NCI-H1436 treated with DMSO at 0.1 percent for 48 hours (cell line): ENCODE results near the gene SNED1.

ENCODE experiments used
- DNase-seq: peaks from one replicate; lab custom pipeline; 2025; lab: John Stamatoyannopoulos, UW

Gene SNED1

DNA sequence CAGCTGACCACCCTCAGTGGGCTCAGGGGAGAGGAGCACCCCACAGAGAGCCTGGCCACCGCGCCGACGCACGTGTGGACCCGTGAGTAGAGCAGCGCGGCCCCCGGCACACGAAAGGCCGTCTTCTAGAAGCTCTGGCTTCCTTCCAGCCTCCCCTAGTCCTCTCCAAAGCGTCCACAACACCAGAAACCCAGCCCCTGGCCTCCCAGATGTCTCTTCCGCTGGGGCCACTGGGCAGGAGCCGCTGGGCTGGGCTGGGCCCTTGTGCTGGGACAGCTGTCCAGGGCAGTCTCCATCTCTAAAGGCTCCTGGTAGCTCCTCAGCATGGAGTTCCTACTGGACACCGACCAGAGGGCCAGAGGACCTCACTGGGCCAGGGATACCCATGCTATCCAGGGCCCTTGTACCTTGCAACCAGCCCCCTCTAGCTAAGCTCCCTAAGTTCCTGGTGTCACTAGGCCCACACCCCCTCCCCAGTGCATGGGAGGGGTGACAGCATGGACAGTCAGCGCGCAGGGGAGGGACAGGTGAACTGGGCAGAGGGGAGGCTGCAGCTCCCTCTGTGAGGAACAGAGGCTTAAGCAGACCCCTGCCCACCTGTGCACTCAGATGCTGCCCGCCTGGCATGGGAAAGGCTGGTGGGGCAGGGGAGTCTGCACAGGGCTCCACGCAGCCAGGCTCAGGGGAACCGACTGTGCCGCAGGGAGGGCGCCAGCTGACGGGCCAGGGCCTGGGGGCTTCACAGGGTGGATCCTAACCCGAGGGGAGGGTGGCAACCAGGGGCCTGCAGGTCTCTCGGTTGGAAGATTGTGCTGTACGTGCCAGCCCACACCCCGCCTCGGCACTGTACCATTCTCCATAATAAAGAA lies 70.8 kb downstream of the SNED1 start:
- DNase-seq = no peak

DNA sequence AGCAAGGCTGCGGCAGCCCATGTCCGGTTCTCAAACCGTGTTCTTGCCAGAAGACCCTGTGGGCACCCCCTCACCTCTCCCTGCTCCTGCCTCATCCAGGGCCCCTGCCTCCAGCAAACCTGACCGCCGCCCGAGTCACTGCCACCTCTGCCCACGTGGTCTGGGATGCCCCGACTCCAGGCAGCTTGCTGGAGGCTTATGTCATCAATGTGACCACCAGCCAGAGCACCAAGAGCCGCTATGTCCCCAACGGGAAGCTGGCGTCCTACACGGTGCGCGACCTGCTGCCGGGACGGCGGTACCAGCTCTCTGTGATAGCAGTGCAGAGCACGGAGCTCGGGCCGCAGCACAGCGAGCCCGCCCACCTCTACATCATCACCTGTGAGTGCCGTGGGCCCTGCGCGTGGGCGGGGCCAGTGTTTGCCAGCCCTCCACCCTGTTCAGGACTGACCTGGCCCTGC lies 71.4 kb downstream of the SNED1 start:
- DNase-seq = no peak

DNA sequence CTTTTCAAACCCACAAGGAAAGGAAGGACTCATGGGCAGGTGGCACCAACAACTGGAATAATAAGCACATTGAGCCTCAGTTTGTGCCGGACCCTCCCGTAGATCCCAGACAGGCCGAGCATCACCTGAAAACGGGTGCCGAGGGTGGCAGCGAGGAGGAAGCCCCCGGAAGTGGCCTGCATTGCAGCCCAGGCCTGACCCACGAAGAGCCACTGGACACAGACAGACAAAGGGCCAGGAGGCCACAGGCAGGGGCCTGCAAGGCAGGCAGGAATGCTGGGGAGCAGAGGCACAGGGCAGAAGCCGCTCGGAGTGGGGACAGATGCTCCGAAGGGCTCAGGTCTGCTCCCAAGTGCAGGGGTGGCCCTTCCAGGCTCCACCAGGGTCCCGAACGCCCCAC lies 71.9 kb downstream of the SNED1 start:
- DNase-seq = no peak

DNA sequence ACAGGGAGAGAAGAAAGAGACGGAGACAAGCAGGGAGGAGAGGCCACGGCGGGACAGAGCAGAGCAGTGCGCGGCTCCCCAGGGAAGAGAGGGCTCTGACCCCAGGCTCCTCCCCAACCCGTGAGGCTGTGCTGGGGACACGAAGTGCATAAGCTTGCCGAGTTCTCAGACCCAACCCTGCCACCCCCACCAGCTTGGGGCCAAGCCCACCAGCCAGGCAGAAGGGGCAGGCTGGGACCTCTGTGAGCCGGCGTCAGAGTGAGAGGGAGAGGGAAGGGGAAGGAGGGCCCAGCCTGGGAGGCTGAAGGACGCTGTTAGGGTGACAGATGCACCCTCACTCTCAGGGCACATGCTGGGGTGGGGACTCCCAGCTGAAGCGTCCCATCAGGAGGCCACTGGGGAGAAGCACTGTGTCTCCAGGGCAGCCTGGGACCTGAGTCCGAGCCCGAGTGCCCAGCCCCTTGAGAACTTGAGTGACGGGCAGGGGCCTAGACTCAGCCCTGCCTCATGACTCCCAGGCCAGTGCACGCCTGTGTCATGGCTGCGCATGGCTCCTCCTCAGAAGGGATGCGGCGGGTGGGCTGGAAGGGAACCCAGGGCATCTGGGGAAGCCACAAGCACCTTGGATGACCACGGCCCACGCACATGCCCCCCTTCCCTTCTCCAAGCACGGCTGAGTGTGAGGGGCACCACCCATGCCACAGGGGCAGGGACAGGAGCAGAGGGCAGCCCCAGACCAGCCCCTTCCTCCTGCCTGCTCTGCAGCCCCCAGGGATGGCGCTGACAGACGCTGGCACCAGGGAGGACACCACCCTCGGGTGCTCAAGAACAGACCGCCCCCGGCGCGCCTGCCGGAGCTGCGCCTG lies 72.6 kb downstream of the SNED1 start:
- no peak for DNase-seq

DNA sequence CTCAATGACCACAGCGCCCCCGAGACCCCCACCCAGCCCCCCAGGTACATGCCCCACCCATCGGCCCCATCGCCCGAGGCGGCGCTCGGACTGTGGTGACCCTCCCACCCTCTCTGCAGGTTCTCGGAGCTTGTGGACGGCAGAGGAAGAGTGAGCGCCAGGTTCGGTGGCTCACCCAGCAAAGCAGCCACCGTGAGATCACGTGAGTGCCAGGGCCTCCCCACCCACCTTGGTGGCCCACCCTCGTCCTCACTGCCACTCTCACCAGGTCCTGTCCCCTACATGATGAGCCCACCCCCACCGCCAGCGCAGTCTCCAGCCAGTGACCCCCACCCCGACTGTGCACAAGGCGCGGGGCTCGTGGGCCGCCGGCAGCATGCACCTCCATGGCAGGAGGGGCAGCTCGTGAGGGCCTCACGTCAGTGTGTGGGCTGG lies 73.3 kb downstream of the SNED1 start:
- DNase-seq = no peak

DNA sequence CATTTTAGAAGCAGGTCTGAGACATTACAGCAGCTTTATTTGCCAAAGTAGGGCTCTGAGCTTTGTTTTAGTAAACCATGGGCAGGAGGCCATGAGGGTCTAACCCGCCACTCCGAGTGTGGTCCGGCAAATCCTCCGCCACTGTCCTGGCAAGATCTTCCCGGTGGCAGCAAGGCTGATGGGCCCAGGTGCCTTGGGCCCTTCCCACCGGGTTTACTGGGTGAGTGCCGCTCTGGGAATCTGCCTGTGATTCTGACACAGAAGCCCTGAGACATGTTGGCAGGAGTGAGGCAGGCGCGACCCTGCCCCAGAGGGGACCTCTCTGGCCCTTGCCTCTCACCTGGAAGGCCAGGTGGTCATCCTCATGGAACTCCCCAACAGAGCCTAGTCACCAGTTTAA lies 73.7 kb downstream of the SNED1 start:
- no peak for DNase-seq

DNA sequence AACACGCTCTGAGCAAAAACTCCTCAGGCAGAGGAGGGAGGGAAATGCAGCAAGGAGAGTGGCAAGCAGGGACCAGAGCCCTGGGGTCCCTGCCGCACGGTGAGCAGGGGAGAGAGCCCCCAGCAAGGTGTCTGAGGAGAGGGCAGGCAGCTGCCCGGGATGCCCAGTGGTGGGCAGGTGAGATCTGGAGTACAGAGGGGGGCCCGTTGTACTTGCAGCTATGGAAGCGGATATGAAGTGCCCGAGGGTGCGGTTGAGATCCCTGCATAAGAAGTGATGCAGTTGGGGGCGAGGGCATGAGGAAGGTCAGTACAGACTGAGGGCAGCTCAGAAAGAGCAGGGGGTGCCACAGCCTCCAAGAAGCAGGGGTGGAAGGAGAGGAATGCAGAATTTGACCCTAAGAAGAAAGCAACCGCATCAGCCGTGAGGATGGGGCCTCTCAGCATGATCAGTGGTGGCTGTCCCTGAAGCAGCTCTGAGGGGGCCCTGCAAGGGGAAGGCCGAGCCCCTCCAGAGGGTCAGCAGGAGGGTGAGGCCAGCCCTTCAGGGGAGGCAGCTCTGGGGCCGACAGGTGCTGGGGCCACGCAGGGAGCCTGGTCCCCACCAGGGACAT lies 74.2 kb downstream of the SNED1 start:
- DNase-seq = no peak

DNA sequence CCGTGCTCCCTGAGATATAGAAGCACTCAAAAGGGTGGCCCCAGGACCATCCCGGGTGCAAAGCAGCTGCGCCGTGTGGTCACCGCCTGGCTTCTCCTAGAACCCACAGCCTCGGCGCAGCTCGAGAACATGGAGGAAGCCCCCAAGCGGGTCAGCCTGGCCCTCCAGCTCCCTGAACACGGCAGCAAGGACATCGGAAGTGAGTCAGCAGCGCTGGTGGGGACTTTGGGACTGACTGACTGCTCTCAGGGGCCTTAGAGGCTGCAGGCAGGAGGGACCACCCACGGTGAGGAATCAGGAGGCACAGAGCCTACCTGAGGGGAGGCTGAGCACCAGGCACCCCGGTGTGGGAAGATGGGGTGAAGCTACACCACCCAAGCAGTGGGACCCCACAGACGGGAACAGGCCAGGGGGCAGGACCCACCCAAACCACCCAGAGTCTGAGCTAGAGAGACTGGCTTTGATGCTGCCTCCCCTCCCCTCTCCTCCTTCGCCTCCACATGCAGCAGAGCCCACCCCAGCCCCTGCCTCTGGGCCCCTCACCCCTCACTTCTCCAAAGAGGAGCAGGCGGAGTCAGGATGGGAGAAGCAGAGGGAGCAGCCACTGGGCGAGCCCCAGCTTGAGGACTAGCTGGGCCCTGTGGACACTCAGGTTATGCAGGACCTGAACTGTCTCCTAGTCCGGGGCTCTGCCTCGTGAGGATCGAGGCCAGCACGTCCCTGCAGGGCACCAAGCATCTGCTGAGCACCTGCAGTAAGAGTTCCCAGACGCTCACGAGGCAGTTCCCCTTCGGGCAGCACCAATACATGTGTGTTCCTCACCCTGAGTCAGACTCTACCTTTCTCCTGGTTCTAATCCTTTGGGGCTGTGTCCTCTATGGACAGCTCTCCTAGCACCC lies 75.0 kb downstream of the SNED1 start:
- no peak for DNase-seq

DNA sequence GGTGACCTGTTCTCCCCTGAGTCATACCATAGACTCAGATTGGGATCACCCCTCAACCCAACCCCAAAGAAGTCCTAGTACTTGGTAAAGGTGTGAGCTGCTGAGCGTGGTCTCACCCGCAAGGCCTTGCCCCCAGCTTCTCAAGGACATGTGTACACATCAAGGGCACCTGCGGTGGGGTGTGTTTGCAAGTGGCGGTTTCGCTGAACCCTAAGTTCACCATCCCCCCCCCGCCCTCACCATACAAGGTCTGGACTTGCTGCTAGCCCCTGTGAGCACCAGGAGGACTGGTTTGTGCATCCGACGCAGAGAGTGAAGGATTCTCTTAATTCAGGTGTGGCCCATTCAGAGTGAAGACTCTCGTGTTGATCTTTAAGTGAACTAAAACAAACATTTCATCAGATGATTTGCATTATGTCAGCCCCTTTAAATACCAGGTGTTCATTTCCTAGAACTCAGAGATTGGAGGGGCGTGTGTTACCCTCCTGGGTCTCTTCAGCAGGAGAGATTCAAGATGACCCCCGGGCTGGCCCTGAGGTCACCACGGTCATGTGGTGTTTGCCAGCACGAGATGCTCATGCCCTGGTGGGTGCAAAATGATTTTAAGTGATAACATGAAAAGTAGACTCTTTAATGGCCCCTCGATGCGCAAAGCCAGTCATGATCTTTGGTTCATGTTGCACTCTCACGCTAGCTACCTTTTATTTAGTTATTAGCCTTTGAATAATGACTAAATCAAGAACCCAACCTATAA lies 75.8 kb downstream of the SNED1 start:
- DNase-seq = no peak

DNA sequence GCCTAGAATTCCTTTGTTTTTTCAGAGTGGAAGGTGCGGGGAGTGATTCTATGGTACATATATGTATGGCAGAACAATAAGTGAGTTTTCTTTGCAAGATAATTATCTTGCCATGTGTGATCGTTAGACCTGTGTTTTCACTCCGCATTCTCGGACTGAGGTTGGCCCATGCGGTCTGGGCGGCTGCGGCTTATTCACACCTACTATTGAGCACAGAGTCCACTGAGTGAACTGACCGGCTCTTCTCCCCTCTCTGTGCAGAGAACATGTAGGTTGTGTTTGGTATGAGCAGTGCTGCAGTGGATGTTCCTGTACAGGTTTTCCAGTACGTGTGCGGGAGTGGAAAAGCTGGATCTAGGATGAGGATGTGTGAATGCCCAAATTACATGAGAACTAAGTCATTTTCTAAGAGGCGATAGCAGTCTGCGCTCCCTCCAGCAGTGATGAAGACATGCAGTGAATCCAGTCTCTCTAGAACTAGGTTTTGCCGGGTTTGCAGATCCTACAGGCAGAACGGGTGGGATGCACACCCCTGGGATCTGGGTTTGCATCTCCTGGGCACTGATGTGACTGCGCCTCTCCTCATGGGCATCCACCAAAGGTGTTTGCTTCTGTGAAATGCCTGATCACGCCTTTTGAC lies 76.6 kb downstream of the SNED1 start:
- no peak for DNase-seq

DNA sequence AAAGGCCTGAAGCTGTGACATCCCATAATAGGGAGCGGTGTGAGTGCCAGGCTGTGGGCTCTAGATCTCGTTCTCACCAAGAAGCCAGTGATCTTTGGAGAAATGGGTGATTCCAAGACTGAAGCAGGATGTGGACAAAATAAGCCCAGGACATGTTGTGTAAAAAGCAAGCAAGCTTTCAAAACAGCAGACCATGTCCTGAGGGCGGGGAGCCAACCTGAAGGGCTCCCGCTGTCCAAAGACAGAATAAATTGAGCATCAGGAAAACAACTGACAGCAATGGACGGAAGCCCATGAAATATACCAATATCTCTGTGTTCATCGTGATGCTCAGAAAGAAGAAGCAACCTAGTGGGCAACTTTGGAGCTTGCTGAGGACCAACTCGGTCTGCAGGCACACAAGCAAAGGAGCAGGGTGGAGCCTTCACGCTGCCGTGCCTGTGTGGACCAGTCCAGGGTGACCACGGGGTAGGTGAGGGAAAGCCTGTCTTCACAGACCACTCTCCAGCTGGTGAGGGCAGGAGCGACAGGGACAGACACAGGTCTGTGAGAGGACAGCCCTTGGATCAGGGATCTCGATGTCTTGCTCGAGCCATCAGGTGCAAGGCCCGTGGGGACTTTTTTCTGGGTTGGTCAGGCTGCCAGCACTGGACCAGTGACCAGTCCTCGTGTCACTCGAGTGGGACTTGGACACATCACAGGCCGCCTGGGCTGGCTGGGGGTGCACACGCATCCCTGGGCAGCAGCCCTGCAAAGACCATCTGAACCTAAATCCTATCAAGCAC lies 82.2 kb downstream of the SNED1 start:
- no peak for DNase-seq

DNA sequence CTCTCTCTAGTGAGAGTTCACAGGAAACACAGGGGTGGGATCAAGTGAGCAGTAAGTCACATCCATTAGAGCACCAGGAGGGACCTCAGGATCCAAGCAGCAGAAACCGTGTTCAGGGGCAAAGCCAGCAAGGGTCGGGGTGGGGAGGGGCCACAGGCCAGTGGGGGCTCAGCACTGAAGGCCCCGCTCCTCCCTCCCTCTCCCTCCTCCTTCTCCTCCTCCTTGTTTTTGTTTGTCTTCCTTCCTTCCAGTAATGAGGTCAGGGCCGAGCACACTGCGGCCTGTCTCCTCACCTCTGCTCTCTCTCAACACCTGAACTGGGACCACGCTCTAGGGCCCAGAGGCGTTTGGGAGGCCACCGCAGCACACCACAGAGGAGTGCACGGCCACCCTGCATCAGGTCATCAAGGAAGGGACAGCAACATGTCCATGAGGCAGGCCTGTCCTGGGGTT lies 82.8 kb downstream of the SNED1 start:
- no peak for DNase-seq

DNA sequence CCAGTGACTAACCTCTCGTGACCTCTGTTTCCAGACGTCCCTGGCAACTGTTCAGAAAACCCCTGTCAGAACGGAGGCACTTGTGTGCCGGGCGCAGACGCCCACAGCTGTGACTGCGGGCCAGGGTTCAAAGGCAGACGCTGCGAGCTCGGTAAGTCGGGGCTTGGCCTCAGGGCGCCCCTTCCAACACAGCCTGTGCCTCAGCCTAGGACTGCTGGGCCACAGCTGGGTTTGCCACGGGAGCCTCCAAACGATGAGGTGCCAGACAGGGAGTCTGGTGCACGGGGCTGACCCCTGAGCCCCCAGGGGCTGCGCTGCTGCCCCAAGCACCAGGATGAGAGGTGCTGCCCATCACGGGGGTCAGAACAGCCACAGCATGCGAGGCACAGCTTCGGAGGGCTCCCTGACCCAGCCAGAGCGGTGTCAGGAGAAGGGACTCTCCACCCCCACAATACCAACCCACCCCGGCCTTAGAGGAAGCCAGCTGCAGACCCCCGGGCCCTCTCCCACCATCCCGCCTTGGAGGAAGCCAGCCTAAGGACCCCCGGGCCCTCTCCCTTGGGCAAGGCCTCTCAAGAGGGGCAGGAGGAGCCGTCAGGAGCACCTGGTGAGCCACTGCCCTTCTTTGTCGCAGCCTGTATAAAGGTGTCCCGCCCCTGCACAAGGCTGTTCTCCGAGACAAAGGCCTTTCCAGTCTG lies 83.4 kb downstream of the SNED1 start:
- DNase-seq = no peak

DNA sequence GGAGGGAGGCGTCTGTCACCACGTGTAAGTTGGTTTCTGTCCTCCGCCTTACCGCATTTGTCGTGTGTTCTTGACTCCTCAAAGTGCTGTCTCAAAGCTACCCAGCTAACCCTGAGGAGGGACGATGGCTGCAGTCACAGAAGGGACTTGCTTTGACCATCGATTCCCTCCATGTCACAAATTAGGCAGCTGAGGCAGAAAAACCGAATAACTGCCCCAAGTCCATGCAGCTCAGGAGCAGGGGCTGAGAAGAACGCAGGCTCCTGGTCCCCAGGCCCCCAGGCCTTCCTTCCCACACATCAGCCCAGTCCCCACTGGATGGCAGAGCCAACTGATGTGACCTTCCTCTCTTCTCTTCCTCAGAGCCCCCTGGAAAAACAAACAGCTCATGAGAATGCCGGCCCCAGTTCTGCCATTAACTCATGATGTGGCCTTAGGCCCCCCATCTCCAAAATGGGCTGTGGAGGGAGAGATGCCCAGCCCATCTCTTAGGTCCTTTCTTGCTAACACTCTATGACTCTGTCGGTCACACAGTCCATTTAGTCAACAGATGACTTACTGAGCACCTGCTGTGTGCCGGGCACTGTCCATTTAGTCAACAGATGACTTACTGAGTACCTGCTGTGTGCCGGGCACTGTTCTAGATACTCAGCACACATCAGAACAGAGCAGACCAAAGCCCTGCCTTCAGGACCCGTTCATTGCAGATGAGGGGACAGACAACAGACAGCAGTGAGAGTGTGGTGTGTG lies 84.1 kb downstream of the SNED1 start:
- no peak for DNase-seq

DNA sequence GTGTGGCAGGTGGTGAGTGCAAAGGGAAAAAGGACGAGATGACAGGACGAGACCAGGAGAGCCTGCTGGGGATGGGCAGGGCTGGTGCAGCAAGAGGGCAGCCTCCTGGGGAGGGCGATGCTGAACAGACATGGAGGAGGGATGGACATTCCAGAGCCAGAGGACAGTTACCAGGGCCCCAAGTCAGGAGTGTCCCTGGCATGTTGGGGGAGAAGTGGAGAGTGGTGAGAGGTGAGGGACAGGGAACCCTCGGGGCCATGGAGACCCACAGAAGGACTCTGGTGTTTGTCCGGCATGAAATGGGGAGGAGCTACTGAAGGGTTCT lies 84.6 kb downstream of the SNED1 start:
- no peak for DNase-seq

DNA sequence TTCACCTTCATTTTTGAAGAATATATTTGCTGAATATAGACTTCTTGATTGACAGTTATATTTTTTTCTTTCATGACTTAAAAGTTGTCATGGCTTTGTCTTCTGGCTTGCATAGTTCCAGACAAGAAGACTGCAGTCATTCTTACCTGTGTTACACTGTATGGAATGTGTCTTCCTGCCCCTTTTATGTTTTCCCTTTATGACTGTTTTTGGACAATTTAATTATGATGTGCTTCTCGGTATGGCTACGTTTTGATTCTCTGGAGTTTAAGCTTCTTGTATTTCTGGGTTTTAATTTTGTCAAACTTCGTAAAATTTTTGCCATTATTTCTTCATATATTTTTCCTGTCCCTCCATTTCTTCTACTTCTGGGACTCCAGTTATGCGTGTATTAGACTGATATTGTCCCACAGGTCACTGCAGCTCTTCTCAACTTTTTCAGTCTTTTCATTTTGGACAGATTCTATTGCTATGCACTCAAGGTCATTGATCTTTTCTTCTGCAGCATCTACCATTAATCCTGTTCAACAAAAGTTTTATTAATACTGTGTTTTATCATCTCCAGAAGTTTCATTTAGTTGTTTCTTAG lies 86.5 kb downstream of the SNED1 start:
- no peak for DNase-seq

DNA sequence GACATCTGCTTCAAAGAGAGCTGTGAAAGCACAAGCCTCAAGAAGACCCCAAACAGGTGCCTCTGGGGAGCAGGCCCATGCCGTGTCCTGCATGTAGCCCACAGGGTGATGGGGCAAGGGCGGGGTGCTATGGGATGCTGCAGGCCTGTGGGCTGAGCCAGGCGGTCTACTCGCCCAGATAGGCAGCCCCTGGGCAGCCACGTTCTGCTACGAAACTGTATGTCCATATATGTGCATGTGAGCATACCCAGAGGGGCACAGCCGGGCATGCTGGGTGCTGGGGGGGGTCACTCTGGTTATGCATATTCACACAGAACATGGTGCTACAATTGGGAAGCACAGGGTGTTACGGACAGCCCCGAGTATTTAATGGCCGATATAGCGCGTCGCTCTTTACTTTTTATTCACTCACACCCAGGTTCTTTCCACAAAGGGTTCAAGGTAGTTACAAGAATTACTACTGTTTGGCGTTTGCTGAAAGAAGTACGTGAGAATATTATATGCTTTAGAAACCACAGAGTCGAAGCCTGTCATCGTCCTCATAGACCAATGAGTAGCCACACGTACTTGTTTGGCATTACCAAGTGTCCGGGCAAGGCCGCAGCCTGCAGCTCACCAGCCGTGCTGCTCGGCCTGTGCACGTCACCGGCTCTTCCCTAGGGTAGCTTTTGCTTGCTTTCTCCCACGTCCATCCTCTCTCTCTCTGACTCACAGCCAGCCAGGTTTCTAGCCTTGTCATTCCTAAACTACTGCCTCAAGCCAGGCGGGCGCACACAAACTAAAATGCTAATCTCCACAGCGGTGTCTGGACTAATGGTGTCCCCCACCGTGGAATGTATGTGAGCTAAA lies 89.2 kb downstream of the SNED1 start:
- DNase-seq = no peak
